Nephron progenitor cell (in vitro differentiated cells): ENCODE results near the gene TMEM213.

ENCODE experiments used
- DNase-seq: peaks from one replicate; pipeline ENCODE4 v3.0.0; 2021
- H3K27ac Mint-ChIP-seq: 2 replicates; pipeline ENCODE4 v1.8.0; 2021; ENCODE audit warnings: mild to moderate bottlenecking, moderate library complexity, mixed read lengths
- H3K27me3 Mint-ChIP-seq: 2 replicates; pipeline ENCODE4 v1.8.0; 2021; ENCODE audit warnings: mild to moderate bottlenecking, low read depth, mixed read lengths; ENCODE audit not compliant: poor library complexity
- H3K36me3 Mint-ChIP-seq: 2 replicates; pipeline ENCODE4 v1.8.0; 2021; ENCODE audit warnings: low read depth, mixed read lengths
- H3K4me1 Mint-ChIP-seq: 2 replicates; pipeline ENCODE4 v1.8.0; 2021; ENCODE audit warnings: mixed read lengths
- H3K4me3 Mint-ChIP-seq: 2 replicates; pipeline ENCODE4 v1.8.0; 2021; ENCODE audit warnings: mild to moderate bottlenecking, moderate library complexity, mixed read lengths
- H3K9me3 Mint-ChIP-seq: 2 replicates; pipeline ENCODE4 v1.8.0; 2021; ENCODE audit warnings: mild to moderate bottlenecking, moderate library complexity, mixed read lengths
- CTCF ChIP-seq: fragments of 200-600 bp; sonication (generic); IDR thresholded peaks from 2 replicates; pipeline ENCODE4 v1.5.0; 2021; ENCODE audit warnings: antibody characterized with exemption

The TMEM213 gene

GRCh38 chr7:138848056-138848980, 50.5 kb downstream of the TMEM213 start:
- no peak overlapping the region for H3K27ac Mint-ChIP-seq
- peaks cover 79% of the 10 kb centered on the region for H3K36me3 Mint-ChIP-seq
- no peaks in the 10 kb centered on the region for H3K27me3 Mint-ChIP-seq
- DNase-seq, result no peak
- no peak for TF ChIP-seq CTCF
- H3K9me3 Mint-ChIP-seq, result peaks cover 8% of the 10 kb centered on the region
- H3K4me3 Mint-ChIP-seq, result no peak overlapping the region
- H3K4me1 Mint-ChIP-seq, result peaks cover 7% of the 10 kb centered on the region

- no peak for TF ChIP-seq CTCF
- no peak for DNase-seq
- no peak overlapping the region for H3K27ac Mint-ChIP-seq
- peaks cover 8% of the 10 kb centered on the region for H3K9me3 Mint-ChIP-seq
- peaks cover 69% of the 10 kb centered on the region for H3K36me3 Mint-ChIP-seq
- H3K4me3 Mint-ChIP-seq, result no peak overlapping the region
- peaks cover 7% of the 10 kb centered on the region for H3K4me1 Mint-ChIP-seq
- no peaks in the 10 kb centered on the region for H3K27me3 Mint-ChIP-seq
These were observed 51.9 kb downstream of the TMEM213 start for GRCh38 chr7:138849701-138850100.

GRCh38 chr7:138852469-138852868, 54.7 kb downstream of the TMEM213 start:
- Mint-ChIP-seq H3K27ac (peak overlapping the region; percentile 8), H3K36me3 (peaks cover 79% of the 10 kb centered on the region), H3K9me3 (peaks cover 10% of the 10 kb centered on the region), H3K4me1 (peaks cover 7% of the 10 kb centered on the region), H3K4me3 (no peak overlapping the region), H3K27me3 (no peaks in the 10 kb centered on the region)
- no peak for DNase-seq
- no peak for TF ChIP-seq CTCF

- H3K36me3 Mint-ChIP-seq, result peaks cover 84% of the 10 kb centered on the region
- TF ChIP-seq CTCF, result no peak
- no peak for DNase-seq
- H3K4me3 Mint-ChIP-seq, result no peak overlapping the region
- H3K27me3 Mint-ChIP-seq, result no peaks in the 10 kb centered on the region
- H3K4me1 Mint-ChIP-seq, result peaks cover 7% of the 10 kb centered on the region
- peak overlapping the region; percentile 11 for H3K27ac Mint-ChIP-seq
- peaks cover 20% of the 10 kb centered on the region for H3K9me3 Mint-ChIP-seq
These were observed 55.7 kb downstream of the TMEM213 start for GRCh38 chr7:138853448-138853847.

GRCh38 chr7:138854115-138854645, 56.4 kb downstream of the TMEM213 start:
- Mint-ChIP-seq H3K9me3 (peaks cover 22% of the 10 kb centered on the region), H3K27me3 (no peaks in the 10 kb centered on the region), H3K4me1 (peaks cover 7% of the 10 kb centered on the region), H3K36me3 (peaks cover 84% of the 10 kb centered on the region), H3K4me3 (no peak overlapping the region), H3K27ac (no peak overlapping the region)
- no peak for DNase-seq
- no peak for TF ChIP-seq CTCF

GRCh38 chr7:138857728-138858127, 59.9 kb downstream of the TMEM213 start:
- no peak for DNase-seq
- Mint-ChIP-seq H3K27me3 (no peaks in the 10 kb centered on the region), H3K4me1 (peaks cover 2% of the 10 kb centered on the region), H3K36me3 (peaks cover 78% of the 10 kb centered on the region), H3K9me3 (peaks cover 14% of the 10 kb centered on the region), H3K27ac (no peak overlapping the region), H3K4me3 (no peak overlapping the region)
- no peak for TF ChIP-seq CTCF
